ENCODE results near the gene FRMD5. TPM values are rescaled to one million over a fixed set of nuclear protein-coding genes. Genes with fewer than 3 reads are reported as not detected.
"Not testable (repeated sequence)": the region's sequence is repeated elsewhere in the genome, so short reads cannot be mapped to it uniquely, and the experiment has no call there.

Gene FRMD5
- 9.3 and 10.2 TPM in 2 replicates for total RNA-seq (2014; rRNA removed; shearing (Covaris generic))

DNA sequence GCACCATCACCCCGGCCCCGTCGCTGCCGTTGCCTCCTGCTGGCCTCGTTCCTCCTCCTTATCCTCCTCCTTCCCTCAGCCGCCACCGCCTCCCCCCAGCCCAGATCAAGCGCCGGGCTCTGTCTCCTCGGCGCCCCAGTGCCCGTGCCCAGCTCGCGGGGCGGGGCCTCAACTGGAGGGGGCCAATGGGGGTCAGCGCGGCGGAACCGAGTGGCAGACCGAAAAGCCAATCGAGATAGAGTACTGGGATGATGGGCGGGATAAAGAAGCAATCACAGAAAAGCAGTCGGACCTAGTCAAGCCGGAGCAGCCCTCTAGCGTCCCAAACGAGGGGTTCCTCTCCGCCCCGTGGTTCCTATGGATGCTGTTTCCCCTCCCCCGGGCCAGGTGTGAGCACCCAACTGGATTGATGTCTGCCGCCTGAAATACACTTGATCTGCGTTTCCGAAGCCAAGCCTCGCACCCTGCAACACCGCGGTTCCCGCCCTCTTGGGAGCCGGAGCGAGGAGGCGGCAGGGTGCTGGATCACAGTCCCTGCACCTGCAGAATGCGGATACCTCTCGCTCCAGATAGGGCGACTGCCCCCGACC, at the start of gene FRMD5:
TSS of gene FRMD5 (minus strand) at position 121 of the 590 bp plus-strand sequence.
- peak; percentile 97 for DNase-seq (ENCODE audit: low read depth)

GRCh38 chr15:44243829-44244228, 48.8 kb upstream of the FRMD5 start:
- DNase-seq (ENCODE audit: low read depth), result no peak

- peak; percentile 27 for DNase-seq (ENCODE audit: low read depth)
Measured at GRCh38 chr15:44243141-44243540, 48.1 kb upstream of the FRMD5 start.

- no peak for DNase-seq (ENCODE audit: low read depth)
Measured at GRCh38 chr15:44231842-44232241, 36.8 kb upstream of the FRMD5 start.

DNA sequence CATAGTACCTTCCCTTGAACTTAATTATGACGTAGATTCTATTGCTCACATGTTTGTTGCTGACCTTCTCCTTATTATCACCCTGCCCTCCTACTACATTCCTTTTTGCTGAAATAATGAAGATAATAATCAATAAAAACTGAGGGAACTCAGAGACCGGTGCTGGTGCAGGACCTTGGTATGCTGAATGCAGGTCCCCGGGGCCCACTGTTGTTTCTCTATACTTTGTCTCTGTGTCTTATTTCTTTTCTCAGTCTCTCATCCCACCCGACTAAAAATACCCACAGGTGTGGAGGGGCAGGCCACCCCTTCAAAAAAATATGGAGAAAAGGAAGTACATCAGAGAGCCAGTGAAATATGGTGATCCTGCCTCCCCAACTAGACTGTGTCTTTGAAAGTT, 34.2 kb upstream of the FRMD5 start:
- not testable (repeated sequence) for DNase-seq (ENCODE audit: low read depth)

DNA sequence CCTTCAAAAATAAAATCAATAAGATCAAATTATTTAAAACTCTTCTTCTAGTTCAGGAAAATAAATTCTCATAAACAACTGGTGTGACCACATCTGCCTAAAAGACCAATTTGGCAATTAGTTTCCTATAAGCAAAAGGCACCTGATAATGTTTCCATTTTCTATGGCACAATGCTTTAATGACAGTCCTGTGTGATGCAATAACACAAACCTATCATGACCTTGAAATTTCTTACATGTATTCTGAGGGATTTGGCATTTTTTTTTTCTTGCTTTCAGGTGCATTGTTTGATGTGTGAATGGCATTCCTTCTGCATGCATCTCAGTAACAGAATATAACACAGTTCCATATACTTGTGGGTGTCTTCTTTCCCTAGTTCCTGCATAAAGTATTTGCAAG, 32.5 kb upstream of the FRMD5 start:
- DNase-seq (ENCODE audit: low read depth), result no peak

DNA sequence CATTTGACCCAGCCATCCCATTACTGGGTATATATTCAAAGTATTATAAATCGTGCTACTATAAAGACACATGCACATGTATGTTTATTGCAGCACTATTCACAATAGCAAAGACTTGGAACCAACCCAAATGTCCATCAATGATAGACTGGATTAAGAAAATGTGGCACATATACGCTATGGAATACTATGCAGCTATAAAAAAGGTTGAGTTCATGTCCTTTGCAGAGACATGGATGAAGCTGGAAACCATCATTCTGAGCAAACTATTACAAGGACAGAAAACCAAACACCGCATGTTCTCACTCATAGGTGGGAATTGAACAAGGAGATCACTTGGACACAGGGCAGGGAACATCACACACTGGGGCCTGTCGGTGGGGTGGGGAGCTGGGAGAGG, 31.9 kb upstream of the FRMD5 start:
- not testable (repeated sequence) for DNase-seq (ENCODE audit: low read depth)

- DNase-seq (ENCODE audit: low read depth), result no peak
Measured at GRCh38 chr15:44222478-44222877, 27.4 kb upstream of the FRMD5 start.

GRCh38 chr15:44219073-44219472, 24.0 kb upstream of the FRMD5 start:
- no peak for DNase-seq (ENCODE audit: low read depth)

DNA sequence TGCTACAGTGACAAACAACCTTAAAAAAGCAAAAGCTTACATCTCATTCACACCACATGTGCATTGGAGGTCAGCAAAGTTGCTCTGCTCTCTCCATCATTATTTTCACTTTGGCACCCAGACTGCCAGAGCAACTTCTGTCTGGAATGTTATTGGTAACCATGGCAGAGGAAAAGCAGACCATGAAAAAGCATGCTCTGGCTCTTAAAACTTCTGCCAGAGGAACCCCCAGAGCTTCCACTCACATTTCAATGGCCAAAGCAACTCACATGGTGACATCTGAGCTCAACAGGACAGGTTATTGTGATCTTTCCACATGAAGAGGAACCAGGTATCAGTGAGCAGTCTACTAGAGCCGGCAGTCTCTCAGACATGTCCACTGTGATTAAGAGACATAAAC, 21.9 kb upstream of the FRMD5 start:
- DNase-seq (ENCODE audit: low read depth), result peak; percentile 33

DNA sequence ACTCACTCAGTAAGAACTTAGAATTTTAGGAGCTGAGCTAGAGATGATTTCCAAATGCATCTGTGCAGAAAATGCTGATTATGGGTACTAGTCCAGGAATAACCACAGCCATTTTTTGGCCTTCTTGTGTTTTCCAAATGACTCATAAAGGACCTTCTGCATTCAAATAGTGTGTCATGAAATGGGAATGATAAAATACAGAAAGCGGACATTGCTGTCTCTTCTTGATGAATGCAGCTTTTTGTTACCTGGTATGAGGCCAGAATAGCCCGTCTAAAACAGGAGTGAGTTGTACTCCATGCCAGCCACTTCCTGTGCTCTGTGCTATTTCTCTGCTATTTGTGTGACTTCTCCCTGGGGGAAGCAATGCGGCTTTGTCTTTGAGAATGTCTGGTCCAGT, 20.5 kb upstream of the FRMD5 start:
- peak; percentile 98 for DNase-seq (ENCODE audit: low read depth)

DNA sequence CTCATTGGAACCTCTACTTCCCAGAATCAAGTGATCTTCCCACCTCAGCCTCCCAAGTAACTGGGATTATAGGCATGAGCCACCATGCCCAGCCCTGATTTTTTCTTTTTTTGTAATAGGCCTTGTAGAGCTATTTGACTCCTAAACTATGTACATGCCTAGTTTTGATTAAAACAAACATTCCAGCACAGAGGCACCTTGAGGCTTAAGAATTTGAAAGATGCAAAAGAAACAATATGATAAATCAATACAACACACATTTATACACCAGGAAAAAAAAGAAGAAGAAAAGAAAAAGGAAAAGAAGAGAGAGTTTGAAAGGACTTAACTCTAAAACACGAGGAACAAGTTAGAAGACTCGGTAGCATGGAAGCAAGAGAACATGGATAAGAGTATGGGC, 13.9 kb upstream of the FRMD5 start:
- no peak for DNase-seq (ENCODE audit: low read depth)

DNA sequence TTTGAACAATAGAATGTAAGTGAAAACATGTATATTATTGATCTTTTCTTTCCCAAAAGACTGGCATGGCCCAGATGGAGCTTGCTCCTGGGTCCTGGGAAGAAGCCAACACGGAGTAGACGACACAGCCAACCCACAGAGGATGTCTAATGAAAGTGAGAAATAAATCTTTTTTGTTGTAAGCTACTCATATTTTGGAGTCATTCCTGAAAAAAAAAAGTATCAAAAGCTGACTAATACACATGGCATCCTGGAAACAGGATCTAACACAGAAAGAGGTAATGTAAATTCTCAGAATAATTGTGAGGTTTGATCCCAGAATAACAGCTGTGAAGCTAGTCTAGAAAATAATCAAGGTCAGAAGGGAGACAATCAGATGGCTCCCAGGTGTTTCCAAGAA, 12.6 kb upstream of the FRMD5 start:
- peak; percentile 89 for DNase-seq (ENCODE audit: low read depth)

- DNase-seq (ENCODE audit: low read depth), result no peak
Measured at GRCh38 chr15:44199393-44199792, 4.3 kb upstream of the FRMD5 start.

GRCh38 chr15:44194323-44195150, 534 bp downstream of the FRMD5 start:
- peak; percentile 75 for DNase-seq (ENCODE audit: low read depth)

GRCh38 chr15:44193651-44194322, 1.3 kb downstream of the FRMD5 start:
- peak; percentile 46 for DNase-seq (ENCODE audit: low read depth)

- DNase-seq (ENCODE audit: low read depth), result peak; percentile 61
Measured at GRCh38 chr15:44188795-44189194, 6.3 kb downstream of the FRMD5 start.

DNA sequence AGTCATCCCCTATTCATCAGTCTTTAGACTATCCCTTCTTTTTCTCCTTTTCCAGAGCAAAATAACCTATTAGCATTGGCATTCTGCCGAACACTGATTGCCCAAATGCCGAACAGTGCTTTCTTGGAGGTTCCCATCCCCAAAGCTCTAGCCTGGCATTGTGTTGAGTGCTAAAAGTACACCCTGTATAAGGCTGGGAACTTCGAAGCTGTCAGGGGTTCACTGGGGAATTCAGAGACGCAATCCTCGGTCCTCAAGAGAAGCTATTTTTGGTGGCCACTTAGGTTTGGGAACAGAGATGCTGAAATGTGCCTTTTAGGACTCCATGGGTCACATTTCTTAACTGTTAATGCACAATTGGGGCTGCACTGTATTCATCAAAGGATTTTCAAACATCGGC, 8.4 kb downstream of the FRMD5 start:
- DNase-seq (ENCODE audit: low read depth), result no peak

GRCh38 chr15:44183363-44183762, 11.7 kb downstream of the FRMD5 start:
- DNase-seq (ENCODE audit: low read depth), result peak; percentile 59

GRCh38 chr15:44181410-44181809, 13.7 kb downstream of the FRMD5 start:
- DNase-seq (ENCODE audit: low read depth), result no peak

GRCh38 chr15:44177139-44177538, 17.9 kb downstream of the FRMD5 start:
- DNase-seq (ENCODE audit: low read depth), result no peak

DNA sequence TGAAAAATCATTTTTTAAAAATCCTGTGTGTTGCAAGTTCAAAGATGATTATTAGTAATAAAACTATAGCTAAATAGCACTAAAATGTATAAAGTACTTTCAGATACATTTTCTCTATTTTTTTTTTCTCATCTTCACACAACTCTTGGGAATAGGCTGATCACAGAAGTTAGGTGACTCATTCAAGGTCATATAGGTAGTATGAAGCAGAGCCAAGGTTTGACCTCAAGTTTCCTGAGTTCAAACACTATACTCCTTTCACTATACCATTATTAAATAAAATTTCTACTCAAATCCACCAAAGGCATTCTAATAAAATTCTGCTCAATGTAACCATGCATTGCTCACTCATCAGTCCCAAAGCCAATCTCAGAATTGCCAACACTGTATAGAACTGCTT, 21.3 kb downstream of the FRMD5 start:
- no peak for DNase-seq (ENCODE audit: low read depth)

- DNase-seq (ENCODE audit: low read depth), result no peak
Measured at GRCh38 chr15:44163370-44163769, 31.7 kb downstream of the FRMD5 start.

All from RPMI7951 (cell line).